22Rv1 (cell line): ENCODE results near the gene USP5.

Experiments
- CTCF ChIP-seq: fragments of 450-650 bp; IDR thresholded peaks from 2 replicates; pipeline ENCODE4 v1.5.1; 2017; ENCODE audit warnings: mild to moderate bottlenecking
- ZFX ChIP-seq: fragments of 450-650 bp; IDR thresholded peaks from 2 replicates; pipeline ENCODE4 v1.6.1; 2017; ENCODE audit warnings: antibody characterized with exemption, borderline replicate concordance

GRCh38 chr12:6826125-6826733 is 25.7 kb upstream of the USP5 start:
- no peak for TF ChIP-seq CTCF
- no peak for TF ChIP-seq ZFX
